Liver (tissue), 3 donors: Measurements from ENCODE around the gene KMT2B.

Experiments used
- CTCF ChIP-seq: fragments of 150-350 bp; IDR thresholded peaks from 2 replicates; pipeline ENCODE4 v1.5.1; 2017; ENCODE audit warnings: improper control_type of control experiment, low read depth, low read length; ENCODE audit not compliant: missing input control
- JUND ChIP-seq, 2 donors: IDR thresholded peaks; 2 replicates each; pipeline ENCODE4 v1.6.1; 2016; ENCODE audit warnings: antibody characterized with exemption in 2 of 2
- MAX ChIP-seq: IDR thresholded peaks from 2 replicates; pipeline ENCODE4 v1.6.1; 2016; ENCODE audit warnings: antibody characterized with exemption
- RAD21 ChIP-seq, 2 donors: IDR thresholded peaks; 2 replicates each; pipeline ENCODE4 v1.6.1; 2016; ENCODE audit warnings: antibody characterized with exemption in 2 of 2, mild to moderate bottlenecking in 2 of 2
- YY1 ChIP-seq: IDR thresholded peaks from 2 replicates; pipeline ENCODE4 v1.6.1; 2016; ENCODE audit warnings: antibody characterized with exemption, mild to moderate bottlenecking
- donor health status: healthy.
- donor health status: healthy.

DNA sequence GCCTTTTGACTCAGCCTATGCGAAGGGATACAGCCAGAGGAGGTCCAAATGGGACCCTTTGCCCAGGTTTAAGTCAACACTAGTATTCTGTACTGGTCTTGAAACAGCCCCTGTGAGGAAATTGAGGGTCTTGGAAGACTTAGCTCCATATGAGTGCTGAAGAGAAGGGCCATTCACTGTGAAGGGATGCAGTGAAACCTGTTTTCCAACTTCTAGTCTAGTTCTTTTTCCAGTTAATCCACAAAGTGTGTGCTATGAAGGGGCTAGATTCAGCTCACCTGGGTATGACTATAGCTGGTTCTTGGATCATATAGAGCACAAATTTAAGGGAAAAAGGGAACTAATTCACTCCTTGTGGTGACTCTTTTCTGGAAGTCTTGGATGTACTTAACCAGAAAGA, 9.4 kb upstream of the KMT2B start:
- no peak for TF ChIP-seq MAX
- no peak for TF ChIP-seq RAD21 (IDR thresholded peaks at IDR 0.05)
- no peak for TF ChIP-seq YY1
- no peak for TF ChIP-seq JUND (IDR thresholded peaks at IDR 0.05)
- no peak for TF ChIP-seq CTCF
